NCI-H345 treated with DMSO at 0.1 percent for 48 hours (cell line): ENCODE results near the gene KAT8.

Experiments
- DNase-seq: peaks from one replicate; lab custom pipeline; 2025; ENCODE audit not compliant: unreplicated experiment; lab: John Stamatoyannopoulos, UW

KAT8 gene

GRCh38 chr16:31117384-31118222 lies at the start of gene KAT8:
TSS of gene KAT8 (plus strand) at chr16:31117664. CDS start at chr16:31117682, 18 bp downstream.
- peak; percentile 97 for DNase-seq

GRCh38 chr16:31071861-31072260 lies 45.6 kb upstream of the KAT8 start:
- DNase-seq: no peak

DNA sequence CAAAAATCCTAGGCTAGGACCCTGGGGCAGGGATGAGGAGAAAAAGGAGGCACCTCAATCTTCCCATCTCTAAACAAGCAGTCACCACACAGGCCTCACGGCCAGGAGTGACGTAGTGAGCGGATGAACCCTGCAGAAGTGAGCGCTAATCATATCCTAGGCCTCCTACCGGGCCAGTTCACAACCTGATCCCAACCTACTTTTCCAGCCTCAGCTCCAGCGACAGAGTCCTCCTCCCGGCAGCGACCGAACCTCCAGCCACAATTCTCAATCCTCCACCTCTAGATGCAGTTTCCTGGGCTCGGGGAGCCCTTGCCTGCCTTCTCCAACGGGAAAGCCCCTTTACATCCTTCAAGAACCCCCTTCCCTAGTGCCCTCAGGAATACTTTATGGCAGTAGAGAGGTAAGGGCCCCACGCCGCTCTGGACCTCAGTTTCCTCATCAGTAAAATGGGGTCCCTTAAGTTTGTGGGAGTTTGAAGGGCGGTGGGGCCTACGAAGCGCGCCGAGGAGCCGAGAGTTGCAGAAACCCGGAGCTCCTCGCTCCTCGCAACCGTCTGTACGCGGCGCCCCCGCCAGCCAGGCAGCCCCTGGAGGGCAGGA lies 44.8 kb upstream of the KAT8 start:
- no peak for DNase-seq

DNA sequence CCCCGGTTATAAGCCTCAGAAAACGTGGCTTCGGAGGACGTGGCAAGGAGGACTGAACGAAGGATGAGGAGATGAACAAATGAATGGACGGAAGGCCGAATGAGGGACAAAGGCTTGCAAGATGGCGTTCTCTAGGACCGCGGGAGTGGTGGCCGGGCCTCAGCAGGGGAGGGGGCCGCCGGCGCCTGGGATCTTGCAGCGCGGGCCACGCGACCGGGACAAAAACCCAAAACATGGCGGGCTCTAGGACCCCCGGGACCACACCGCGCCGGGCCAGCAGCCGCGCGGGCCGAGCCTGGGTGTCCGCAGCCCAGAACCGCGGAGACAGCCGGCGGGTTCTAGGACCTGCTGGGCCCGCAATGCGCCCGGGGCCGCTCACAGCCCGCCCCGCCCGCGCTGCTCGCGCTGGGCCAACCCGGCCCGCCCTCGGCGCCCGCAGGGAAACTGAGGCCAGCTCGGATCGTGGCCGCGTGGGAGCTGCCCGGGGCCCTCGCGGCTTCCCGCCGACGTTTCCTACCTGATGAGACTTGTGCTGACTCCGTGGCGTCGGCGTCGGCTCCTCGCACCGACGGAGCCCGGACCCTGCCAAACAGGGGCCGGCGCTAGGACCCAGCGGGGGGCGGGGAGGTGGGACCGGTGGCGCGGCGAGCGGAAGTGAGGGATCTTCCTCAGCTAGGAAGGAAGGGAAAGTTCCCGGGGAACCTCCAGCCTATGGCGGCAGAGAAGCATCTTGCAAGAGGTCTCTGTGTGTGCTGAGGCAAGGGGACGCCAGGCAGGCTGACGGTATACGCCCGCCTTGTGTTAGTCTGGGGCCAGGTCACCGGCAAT lies 44.1 kb upstream of the KAT8 start:
- DNase-seq: peak; percentile 84

DNA sequence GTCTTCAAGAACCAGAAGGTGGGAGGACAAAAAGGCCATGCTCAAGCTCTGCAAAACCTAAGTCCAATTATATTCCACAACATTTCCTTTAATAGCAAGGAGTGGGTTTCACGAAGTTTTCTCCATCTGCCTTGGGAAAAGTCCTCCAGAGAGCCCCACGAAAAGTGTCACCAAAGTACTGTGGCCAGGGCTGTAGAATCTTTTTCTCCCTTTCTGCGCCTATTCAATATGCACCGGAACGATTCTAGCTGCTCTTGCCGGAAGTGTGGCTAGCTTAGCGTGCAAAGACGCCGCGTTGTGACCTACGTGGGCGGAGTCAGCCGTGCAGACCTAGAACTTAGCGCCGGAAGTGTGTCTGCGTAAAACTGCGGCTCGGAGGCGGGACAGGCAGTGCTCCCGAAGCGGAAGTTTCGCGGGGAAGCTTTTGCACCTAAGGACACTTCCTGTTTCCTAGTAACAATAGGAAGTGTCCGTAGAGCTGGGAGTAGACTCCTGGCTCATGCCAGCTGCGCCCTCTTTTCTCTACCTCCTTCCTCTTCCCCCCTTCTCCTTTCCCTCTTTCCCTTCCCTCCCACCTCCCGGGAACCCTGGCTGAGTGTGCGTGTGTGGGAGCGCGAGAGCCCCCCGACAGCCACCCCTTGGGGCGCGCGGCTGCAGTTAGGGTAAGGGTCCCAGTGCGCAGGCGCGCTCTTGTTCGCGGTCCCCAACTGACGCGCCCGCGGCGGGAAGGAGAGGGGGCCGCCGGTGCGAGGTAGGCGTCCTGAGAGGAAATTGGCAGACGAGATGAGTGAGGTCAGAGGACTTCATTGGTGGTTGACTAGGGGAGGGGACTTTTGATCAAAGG lies 43.3 kb upstream of the KAT8 start, which contains the start of the genes ZNF646 and ZNF668:
Gene ZNF646 (plus strand): TSS at position 453 of the 844 bp plus-strand sequence. CDS start 1,903 bp downstream, outside the sequence.
Gene ZNF668 (minus strand): TSS at position 271 of the 844 bp plus-strand sequence. CDS start 9,781 bp downstream, outside the sequence.
- DNase-seq: peak; percentile 100

DNA sequence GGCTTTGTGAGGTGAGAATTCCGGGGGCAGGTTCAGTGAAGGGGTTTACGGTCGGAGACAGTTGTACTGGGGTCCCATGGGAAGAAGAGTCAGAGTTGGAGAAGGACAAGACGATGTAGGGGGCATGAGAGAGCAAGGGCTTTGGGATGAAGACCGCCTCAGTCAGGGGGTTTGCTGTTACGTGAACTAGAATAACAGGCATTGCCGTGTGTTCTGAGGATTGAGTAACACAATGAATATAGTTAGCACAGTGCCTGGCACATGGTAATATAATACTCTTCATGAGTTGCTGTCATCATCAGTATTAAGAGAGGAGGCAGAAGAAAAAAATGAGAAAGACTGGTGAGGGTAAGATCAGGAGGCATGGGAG lies 42.7 kb upstream of the KAT8 start:
- DNase-seq: no peak

GRCh38 chr16:31076319-31076718 lies 41.1 kb upstream of the KAT8 start:
- DNase-seq: no peak

- no peak for DNase-seq
Observed at GRCh38 chr16:31077024-31077423, 40.4 kb upstream of the KAT8 start.

DNA sequence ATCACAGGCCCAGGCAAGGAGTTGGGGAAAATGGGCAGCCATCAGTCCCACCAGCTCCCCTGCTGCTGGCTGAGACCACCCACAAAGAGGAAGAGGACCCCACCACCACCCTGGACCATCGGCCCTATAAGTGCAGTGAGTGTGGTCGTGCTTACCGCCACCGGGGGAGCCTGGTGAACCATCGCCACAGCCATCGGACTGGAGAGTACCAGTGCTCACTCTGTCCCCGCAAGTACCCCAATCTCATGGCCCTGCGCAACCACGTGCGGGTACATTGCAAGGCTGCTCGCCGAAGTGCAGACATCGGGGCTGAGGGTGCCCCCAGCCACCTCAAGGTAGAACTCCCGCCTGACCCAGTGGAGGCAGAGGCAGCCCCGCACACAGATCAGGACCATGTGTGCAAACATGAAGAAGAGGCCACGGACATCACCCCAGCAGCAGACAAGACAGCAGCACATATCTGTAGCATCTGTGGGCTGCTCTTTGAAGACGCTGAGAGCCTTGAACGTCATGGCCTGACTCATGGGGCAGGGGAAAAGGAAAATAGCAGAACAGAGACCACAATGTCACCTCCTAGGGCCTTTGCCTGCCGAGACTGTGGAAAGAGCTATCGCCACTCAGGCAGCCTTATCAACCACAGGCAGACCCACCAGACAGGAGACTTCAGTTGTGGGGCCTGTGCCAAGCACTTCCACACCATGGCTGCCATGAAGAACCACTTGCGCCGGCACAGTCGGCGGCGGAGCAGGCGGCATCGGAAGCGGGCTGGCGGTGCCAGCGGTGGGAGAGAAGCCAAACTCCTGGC lies 39.7 kb upstream of the KAT8 start:
- no peak for DNase-seq

- DNase-seq: no peak
Observed at GRCh38 chr16:31078597-31079341, 38.7 kb upstream of the KAT8 start.

DNA sequence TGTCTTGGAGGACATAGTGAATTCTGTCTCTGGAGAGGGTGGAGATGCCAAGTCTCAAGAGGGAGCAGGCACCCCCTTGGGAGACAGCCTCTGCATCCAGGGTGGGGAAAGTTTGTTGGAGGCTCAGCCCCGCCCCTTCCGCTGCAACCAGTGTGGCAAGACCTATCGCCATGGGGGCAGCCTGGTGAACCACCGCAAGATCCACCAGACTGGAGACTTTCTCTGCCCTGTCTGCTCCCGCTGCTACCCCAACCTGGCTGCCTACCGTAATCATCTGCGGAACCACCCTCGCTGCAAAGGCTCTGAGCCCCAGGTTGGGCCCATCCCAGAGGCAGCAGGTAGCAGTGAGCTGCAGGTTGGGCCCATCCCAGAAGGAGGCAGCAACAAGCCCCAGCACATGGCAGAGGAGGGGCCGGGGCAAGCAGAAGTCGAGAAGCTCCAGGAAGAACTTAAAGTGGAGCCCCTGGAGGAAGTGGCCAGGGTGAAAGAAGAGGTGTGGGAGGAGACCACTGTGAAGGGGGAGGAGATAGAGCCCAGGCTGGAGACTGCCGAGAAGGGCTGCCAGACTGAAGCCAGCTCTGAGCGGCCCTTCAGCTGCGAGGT lies 38.0 kb upstream of the KAT8 start:
- DNase-seq: no peak

GRCh38 chr16:31080035-31080629 lies 37.3 kb upstream of the KAT8 start:
- no peak for DNase-seq

DNA sequence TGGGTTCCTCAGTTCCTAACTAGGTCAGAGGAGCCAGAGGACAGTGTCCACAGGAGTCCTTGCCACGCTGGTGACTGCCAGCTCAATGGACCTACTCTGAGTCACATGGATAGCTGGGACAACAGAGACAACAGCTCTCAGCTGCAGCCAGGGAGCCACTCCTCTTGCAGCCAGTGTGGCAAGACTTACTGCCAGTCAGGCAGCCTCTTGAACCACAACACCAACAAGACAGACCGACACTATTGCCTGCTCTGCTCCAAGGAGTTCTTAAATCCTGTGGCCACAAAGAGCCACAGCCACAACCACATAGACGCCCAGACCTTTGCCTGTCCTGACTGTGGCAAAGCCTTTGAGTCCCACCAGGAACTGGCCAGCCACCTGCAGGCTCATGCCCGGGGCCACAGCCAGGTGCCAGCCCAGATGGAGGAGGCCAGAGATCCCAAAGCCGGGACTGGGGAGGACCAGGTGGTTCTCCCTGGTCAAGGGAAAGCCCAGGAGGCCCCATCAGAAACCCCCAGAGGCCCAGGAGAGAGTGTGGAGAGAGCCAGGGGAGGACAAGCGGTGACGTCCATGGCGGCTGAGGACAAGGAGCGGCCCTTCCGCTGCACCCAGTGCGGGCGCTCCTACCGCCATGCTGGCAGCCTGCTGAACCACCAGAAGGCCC lies 36.6 kb upstream of the KAT8 start:
- no peak for DNase-seq

- no peak for DNase-seq
Observed at GRCh38 chr16:31081428-31082351, 35.8 kb upstream of the KAT8 start.

DNA sequence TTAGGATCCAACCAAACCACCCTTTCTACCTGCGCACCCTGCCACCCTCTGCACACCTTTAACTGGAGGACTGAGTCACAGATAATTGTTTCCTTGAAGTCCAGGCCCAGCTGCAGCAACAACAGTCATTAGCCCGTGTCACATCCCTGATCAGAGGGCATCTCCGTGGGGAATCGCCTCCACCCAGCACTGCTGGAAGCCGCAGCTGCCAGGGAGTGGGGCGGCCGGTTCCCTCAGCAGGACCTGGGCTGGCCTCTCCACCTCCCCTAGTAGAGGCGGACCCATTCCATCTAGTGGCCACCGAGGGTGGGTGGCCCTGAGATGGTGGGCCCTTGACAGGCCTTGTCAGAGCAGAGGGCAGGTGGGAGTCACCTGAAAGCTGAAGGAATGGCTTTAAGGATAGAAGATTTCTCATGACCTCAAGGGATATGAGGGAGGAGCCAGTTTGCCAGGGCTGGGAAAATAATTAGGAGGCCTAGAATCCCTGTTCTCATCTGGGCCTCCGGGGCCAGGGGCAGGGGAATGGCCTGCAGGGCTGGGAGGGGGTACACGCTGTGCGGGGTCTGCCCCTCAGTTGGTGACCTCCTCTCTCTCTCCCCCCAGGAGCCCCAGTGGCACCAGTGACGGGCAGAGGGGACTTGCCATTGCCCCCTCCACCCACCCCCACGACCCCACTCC lies 35.0 kb upstream of the KAT8 start:
- DNase-seq: no peak

GRCh38 chr16:31083081-31083480 lies 34.4 kb upstream of the KAT8 start:
- DNase-seq: no peak
